ENCODE data around the gene CD300A.

GRCh38 chr17:74466828-74467184 lies 372 bp downstream of the CD300A start:
- TF ChIP-seq EZH2 (IDR thresholded peaks at IDR 0.05; ENCODE audit: borderline replicate concordance, insufficient read depth, low read depth, low read length, poor library complexity, severe bottlenecking) (no peak), CTCF (IDR thresholded peaks at IDR 0.05) (no peak)

All from B cell (primary cell).